ENCODE results near the gene IL1RAP.

DNA sequence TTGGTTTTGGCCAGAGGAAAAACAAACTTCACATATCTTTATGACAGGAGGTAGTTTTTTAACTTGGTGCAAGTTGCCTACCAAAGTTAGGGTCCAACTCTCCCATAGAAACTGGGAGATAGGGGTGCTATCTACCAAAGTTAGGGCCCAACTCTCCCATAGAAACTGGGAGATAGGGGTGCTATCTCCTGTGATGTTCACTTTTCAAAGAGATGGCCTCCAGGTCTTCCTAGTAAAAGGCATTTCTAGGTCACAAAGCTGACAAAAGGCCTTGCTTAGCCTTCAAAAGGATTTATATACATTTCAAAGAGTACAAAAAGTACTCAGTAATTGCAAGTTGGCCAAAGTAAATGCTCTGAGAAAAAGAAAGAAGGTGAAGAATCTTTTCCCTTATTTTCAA is 27.1 kb downstream of the IL1RAP start:
- TF ChIP-seq POLR2A (IDR thresholded peaks at IDR 0.05) = no peak
- TF ChIP-seq, protein P1, sequence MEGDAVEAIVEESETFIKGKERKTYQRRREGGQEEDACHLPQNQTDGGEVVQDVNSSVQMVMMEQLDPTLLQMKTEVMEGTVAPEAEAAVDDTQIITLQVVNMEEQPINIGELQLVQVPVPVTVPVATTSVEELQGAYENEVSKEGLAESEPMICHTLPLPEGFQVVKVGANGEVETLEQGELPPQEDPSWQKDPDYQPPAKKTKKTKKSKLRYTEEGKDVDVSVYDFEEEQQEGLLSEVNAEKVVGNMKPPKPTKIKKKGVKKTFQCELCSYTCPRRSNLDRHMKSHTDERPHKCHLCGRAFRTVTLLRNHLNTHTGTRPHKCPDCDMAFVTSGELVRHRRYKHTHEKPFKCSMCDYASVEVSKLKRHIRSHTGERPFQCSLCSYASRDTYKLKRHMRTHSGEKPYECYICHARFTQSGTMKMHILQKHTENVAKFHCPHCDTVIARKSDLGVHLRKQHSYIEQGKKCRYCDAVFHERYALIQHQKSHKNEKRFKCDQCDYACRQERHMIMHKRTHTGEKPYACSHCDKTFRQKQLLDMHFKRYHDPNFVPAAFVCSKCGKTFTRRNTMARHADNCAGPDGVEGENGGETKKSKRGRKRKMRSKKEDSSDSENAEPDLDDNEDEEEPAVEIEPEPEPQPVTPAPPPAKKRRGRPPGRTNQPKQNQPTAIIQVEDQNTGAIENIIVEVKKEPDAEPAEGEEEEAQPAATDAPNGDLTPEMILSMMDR (IDR thresholded peaks at IDR 0.05) = no peak

All from body of pancreas (tissue), 4 donors.